ENCODE measurements around the gene LMCD1.

The LMCD1 gene

DNA sequence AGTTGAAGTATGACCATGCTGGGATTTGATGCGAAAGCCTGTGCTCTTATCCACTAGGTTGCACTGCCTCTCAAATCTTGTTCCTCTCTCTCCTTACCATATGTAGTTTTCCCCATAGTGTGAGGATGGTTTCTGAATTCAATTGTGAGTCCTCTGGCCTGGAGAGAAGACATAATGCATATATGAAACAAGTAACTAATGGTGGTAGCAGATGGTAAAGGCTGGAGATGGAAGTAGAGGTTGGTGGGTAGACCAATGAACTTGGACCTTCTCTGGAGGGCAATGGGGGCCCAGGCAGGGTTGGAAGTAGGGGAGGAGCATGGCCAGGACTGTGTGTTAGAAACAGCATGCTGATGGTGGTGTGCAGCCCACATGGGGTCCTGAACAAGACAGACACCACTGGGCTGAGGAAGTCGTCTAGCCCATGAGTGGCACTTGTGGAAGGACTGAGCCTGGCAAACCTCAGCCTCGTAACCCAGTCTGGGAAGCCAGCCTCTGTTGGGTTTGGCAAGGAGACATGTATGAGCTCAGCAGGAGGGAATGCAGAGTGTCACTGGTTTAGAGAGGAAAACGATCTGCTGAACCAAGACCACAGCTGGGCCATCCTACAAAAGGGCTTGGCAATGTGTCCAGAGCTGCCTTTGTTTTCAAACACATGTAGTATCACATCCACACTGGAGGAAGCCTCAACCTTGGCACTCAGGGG, 18.5 kb upstream of the LMCD1 start:
- in situ Hi-C loops (cut with HindIII; ENCODE audit: low sequenced_read_pairs), result no loop called here

DNA sequence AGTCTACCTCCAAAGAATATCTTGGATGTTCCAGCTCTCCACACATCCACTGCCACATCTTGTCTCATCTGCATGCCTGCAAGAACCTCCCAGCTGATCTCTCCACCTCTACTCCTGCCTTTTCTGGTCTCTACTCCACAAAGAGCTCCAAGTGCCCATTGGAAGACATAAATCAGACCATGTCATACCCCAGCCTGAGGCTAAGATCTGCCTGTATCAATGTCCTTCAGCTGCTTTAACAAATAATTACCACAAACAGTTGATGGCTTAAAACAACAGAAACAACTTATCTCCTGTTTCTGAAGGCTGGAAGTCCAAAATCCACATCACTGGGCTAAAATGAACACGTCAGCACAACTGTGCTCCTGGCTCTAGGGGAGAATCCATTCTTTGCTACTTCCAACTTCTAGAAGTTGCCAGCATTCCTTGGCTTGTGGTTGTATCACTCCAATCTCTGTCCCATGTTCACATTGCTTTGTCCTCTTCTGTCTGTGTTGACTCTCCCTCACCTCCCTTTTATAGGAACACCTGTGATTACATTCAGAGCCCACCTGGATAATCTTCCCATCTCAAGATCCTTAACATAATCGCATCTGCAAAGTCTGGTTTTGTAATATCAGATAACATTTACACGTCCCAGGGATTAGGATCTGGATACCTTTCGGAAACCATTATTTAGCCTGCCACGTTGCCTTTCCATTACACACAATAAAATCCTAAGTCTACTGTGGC, 17.0 kb upstream of the LMCD1 start:
- in situ Hi-C loops (cut with HindIII; ENCODE audit: low sequenced_read_pairs), result no loop called here

DNA sequence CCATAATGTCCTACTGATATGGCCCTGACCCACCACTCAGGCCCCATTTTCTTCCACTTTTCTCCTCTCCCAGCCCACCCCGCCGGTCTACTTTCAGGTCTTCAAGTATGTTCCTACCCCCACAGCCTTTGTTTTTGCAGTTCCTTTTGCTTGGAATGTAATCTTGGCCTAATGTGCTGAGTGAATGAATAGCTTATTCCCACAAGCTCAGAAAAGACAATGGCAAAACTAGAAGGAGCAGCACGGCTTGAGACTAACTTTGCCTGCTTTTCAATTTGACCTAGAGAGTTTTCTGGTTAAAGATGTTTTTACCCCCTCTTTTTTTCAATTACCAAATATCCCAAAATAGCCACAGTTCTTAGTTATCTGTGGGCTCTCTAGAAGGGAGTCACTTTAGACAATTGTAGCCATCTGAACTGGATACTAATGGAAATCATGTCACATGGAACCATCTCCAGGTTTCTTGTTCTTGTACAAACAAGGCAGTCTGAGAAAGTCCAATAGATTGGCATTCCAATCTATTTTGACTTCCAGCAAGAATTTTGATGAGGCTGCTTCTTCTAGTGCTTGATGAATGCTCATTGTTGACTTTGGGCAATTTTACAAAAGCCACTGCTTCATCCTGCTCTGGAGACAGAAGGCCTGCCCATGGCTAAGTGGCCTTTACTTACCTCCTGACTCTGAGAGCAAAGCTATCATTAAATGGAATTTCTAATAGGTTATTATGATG, 16.3 kb upstream of the LMCD1 start:
- in situ Hi-C loops (cut with HindIII; ENCODE audit: low sequenced_read_pairs), result no loop called here

- in situ Hi-C loops (cut with HindIII; ENCODE audit: low sequenced_read_pairs), result no loop called here
Observed at GRCh38 chr3:8485943-8486342, 15.7 kb upstream of the LMCD1 start.

- in situ Hi-C loops (cut with HindIII; ENCODE audit: low sequenced_read_pairs), result no loop called here
Observed at GRCh38 chr3:8486434-8486833, 15.2 kb upstream of the LMCD1 start.

DNA sequence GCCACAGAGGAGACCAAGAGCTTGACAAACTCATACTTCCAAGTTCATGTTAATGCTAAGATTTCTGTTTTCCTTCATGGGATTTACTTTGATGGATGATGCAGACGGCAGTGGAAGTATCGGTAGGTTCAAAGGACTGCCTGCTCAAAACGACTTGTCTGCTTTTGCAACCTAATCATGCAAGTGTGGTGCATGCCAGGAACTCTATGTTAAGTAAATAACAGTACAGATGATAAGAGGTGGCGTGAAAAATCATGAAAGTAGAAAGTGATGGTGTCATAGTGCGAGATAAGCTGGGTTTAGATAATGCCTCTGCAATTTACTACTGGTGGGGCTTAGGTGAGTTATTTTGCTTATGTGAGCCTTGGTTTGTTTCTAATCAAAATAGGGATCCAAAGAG, 14.7 kb upstream of the LMCD1 start:
- in situ Hi-C loops (cut with HindIII; ENCODE audit: low sequenced_read_pairs), result no loop called here

- in situ Hi-C loops (cut with HindIII; ENCODE audit: low sequenced_read_pairs), result no loop called here
Observed at GRCh38 chr3:8488411-8488810, 13.2 kb upstream of the LMCD1 start.

DNA sequence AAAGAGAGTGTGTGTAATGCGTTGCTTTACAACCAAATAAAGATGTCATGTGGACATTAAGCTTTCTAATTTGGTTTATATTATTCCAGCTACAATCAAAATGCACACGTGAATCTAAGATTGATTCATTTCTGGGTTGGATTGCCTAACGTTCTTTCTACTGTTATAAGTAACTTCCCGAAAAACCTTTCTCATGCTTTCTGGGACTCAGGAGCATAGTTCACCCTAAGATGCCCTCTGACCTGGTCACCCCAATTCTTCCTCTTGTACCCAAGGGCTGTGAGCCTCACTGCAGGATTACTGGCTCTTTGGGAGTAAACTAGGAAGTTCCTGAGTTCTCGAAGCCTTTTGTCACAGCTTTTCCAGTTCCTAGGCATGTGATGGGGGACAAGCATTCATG, 12.7 kb upstream of the LMCD1 start:
- in situ Hi-C loops (cut with HindIII; ENCODE audit: low sequenced_read_pairs), result no loop called here

DNA sequence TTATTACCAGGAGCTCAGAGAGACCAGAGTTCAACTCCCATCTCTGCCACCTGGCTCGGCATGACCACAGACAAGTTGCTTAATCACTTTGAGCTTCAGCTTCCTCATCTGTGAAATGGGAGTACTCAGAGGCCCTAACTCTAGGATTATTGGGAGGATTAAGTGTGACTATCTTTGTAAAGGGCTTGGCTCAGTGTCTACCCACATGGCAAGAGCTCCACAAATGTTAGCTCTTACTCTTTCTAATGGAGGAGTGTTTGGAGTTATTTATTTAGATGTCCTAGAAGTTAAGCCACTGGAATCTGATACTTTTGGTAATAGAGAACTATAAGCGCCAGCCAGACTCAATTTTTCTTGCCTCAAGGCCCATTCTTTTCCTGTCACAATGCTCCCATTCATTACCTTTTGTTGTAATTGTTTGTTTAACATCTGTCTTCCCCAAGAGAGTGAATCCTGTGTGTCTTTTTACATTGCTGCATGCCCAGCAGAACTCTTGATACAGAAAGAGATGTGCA, 12.3 kb upstream of the LMCD1 start:
- in situ Hi-C loops (cut with HindIII; ENCODE audit: low sequenced_read_pairs), result no loop called here

- in situ Hi-C loops (cut with HindIII; ENCODE audit: low sequenced_read_pairs), result no loop called here
Observed at GRCh38 chr3:8490079-8490552, 11.5 kb upstream of the LMCD1 start.

DNA sequence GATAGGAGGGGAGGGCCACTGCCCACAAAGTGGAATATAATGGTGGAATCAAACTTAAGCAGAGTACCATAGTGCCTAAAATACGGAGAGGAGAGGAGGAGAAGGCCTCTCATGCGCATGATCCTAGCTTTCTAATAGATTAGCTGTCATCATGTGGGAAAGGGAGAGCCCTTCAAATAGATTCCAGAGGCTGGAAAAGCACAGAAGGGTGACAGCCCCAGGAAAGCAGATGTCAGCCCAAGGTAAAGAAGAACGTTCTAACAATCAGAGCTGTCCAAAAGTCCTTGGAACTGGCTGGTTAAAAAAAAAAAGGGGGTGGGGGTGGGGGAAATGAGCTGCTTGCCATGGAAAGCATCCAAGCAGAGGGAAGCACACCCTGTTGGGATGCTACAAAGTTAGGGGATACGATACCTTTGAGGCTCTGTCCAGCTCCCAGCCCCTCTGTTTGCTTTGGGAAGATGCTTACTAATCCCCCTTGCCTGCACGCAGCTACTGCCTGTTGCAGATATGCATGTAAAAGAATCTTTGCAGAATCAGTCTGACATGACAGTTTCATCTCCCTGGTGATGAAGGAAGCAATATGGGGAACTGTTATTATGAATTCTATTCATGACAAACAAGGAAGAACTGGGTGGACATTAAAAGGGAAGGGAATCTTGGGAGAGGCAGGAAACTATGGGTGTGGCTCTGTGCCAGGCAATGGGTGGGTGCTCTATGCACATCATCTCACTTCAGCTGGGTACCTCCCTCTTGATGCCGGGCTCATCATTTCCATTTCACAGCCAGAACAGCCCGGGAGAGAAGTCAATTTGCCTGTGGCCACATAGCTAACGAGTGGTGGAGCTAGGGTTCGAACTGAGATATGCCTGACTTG, 10.1 kb upstream of the LMCD1 start:
- in situ Hi-C loops (cut with HindIII; ENCODE audit: low sequenced_read_pairs), result no loop called here

DNA sequence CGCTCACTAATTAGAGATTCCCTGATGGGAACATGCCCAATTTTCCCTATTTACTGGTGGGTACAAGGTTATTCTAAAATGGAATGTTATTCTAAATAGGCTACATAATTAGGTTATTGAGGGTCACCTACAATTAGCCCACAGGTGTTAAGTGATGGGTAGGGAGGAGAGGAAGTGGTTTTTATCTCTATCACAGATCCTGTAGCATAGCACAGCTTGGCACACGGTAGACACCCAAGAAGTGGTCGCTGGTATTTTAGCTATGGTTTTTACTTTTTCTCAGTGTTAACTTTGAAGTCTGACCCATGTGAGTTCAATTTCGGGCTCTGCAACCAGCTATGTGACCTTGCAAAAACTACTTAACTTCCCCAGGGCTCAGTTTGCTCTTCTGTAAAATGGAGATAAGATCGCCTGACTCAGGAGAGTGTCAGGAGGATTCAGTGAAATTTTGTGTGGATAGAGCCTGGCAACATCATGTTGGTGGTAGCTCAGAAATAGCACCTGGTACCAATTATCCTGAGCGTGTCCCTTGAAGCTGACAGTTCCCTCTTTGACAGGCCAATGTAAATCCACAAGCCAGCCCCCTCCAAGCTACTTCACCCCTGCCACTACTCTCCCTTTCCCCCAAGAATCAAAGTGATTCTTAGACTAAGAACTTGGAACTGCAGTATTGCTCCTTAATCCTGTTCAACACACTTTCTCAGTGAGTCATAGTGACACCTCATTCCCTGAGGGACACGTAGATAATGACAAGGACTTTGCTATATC, 8.7 kb upstream of the LMCD1 start:
- in situ Hi-C loops (cut with HindIII; ENCODE audit: low sequenced_read_pairs), result no loop called here

DNA sequence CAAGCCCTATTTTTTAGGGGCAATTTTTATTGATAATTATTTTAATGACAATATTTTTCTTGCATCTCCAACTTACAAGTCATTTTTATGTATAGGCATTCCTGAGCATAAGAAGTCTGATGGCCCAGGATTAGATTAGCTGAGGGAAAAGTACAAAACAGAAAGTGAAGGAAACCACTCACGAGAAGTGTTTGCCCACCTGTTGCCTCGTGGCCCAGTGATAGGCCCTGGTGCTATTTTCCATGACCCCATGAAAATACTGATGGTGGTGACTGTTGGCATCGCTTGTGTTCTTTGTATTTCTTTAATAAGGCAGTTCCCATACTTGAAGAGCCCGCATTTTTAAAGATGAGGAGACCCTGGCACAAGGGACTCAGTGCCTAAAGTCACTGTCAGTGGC, 7.9 kb upstream of the LMCD1 start:
- in situ Hi-C loops (cut with HindIII; ENCODE audit: low sequenced_read_pairs), result no loop called here

GRCh38 chr3:8494327-8494726, 7.3 kb upstream of the LMCD1 start:
- in situ Hi-C loops (cut with HindIII; ENCODE audit: low sequenced_read_pairs), result no loop called here

GRCh38 chr3:8497582-8497981, 4.0 kb upstream of the LMCD1 start:
- in situ Hi-C loops (cut with HindIII; ENCODE audit: low sequenced_read_pairs), result no loop called here

DNA sequence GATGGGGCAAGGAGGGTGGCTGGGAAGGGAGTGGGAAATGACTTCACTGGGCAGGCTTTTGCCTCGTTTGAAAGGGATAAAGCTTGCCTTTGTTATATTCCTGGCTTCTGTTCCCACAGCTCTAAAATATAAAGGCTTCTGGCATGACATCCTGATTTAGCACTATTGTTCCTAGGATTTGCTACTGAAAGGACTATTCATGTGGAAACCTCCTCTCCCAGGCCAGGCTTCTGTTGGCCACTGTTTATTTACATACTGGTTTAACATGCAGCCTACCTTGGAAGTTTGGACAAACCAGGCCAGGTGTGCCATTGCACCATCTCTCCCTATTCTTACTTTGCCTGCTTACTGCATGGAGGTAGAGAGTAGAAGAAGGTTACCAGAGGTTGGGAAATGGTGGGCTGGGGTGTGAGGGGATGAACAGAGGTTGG, 2.4 kb upstream of the LMCD1 start:
- in situ Hi-C loops (cut with HindIII; ENCODE audit: low sequenced_read_pairs), result no loop called here

GRCh38 chr3:8500319-8500988, 1.2 kb upstream of the LMCD1 start:
- in situ Hi-C loops (cut with HindIII; ENCODE audit: low sequenced_read_pairs), result no loop called here

GRCh38 chr3:8500989-8501370, 643 bp upstream of the LMCD1 start:
- in situ Hi-C loops (cut with HindIII; ENCODE audit: low sequenced_read_pairs), result no loop called here

DNA sequence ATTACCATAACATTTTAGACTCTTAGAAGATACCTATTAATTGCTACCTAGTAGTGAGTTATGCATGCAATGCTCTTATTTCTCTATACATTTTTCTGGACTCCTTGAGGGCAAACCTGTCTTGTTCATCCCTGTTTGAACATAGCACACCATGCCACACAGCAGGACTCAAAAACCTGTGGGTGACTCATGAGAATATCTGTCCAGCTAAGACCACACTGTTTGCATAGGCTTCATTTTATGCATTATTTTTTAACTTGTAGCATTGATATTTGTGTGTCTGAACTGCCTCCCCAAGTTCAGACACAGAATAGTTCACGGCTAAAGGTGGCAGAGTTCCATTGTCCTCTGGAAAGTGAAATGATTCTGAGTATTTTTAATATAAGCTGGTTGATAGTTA, 1.8 kb downstream of the LMCD1 start:
- in situ Hi-C loops (cut with HindIII; ENCODE audit: low sequenced_read_pairs), result no loop called here
